ENCODE data around the gene GDF15.

Gene GDF15

DNA sequence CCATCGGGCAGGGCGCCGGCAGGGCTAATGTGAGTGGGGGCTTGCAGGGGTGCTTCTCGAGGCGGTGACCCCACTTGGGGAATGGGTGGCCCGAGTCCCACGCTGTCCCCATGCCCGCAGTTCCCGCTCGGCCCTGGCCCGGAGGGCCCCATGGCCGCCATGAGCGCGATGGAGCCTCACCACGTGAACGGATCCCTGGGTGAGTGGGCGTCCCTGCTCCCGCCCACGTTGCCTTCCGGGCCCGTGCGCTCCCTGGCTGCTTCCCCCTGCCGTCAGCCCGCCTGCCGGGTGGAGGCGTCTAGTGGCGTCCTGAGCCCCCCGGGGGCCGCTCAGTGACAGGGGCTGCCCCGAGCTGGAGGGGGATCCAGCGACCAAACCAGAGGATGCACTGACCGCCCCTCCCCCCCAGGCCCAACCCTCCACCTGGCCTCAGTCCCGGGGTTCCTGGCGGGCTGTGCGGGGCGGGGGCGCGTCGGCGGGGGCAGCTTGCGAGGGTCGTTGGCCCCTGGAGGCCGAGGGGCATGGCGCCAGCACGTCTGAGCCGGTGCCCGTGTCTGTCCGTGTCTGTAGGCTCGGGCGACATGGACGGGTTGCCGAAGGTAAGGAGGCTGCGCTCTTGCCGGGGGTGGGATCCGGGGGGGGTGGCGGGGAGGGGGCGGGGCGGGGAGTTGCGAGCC, 47.2 kb downstream of the GDF15 start:
- DNase-seq, result no peak

DNA sequence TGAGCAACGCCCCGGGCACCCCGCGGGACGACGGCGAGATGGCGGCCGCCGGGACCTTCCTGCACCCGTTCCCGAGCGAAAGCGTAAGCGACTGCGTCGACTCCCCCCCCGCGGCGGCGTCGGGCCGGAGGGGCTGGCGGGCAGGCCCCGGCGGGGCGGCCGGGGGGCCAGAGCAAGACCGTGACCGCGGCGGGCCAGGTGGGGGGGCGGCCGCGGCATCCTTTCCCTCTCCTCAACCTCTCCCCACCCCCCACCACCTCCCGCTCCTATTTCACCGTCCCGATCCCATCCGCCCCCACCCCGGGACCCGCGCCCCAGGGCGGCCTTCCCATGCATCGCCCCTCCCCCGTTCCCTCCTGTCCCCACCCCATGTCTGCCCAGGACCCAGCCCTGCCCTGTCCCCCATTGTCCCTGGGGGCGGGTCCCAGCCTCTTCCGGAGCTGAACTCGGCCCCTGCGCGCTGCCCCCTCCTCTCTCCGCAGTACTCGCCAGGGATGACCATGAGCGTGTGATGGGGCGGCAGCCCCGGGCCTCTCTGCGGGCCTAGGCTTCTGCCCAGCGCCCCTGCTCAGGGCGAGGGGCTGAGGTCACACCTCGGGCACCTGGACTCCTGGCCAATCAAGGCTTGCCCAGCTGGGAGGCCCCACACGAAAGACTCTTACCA, 47.9 kb downstream of the GDF15 start:
- DNase-seq, result no peak

- DNase-seq, result no peak
Measured at GRCh38 chr19:18434411-18435175, 48.6 kb downstream of the GDF15 start.

DNA sequence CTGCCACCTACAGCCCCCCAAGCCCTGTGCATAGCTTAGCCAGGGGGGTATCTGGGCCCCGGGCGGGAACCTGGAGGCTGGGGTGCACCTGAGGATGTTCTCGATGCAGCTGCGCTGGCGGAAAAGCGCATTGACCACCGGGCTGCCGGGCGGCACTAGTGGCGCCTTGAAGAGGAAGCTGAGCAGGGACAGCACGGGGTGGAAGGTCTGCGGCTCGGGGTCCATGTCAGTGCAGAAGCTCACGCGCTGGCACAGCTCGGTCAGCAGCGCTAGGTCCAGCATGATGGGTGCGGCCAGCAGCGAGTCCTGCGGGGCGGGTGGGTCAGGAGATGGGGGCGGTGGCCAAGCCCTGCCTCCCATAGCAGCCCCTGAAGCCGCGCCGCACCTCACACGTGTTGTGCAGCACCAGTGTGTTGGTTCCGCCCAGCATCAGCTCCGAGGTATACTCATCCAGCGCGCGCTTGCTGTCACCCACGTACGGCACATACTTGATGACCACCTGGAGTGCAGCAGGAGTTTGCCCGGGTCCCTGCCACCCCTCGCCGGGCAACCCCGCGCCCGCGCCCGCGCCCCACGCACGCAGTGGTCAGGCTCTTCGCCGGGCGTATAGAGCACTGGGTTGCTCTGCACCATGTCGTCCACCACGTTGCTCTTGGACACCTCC, 49.4 kb downstream of the GDF15 start:
- no peak for DNase-seq

DNA sequence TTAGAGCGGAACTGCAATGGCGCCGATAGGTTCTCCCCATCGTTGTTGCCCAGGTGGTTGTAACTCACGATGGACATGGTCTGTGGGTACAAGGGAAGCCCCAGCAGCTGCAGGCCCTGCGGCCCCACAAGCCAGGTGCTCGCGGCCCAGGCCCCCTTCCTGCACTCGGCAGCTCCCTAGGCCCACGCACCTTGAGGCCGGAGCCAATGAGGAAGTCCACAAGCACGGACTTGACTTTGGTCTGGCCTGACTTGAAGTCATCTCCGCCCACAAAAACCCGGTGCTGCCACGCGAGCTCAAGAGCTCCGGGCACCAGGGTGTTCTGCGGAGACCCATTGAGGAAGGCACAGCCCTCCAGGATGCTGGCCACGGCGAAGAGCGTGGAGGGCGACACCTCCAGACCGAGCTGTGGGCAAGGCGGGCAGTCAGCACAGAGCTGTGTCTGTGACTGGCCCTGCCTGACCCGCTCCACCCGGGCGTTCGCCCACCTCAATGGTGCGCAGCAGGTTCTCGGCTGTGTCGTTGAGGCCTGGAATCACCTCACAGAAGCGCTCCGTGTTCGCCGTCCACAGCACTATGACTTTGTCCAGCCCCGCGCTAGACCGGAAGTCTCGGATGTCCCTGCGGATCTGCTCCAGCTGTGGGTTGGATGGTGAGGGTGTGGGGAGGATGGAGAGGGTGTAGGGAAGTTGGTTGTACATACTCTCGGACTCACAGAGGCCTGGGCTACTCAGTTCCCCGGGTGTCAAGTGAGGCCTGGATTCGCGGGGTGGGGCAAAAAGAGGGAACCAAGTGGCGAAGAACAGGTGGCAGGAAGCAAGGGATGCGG, 50.1 kb downstream of the GDF15 start:
- no peak for DNase-seq

- peak; percentile 75 for DNase-seq
Measured at GRCh38 chr19:18436671-18437490, 50.9 kb downstream of the GDF15 start.

DNA sequence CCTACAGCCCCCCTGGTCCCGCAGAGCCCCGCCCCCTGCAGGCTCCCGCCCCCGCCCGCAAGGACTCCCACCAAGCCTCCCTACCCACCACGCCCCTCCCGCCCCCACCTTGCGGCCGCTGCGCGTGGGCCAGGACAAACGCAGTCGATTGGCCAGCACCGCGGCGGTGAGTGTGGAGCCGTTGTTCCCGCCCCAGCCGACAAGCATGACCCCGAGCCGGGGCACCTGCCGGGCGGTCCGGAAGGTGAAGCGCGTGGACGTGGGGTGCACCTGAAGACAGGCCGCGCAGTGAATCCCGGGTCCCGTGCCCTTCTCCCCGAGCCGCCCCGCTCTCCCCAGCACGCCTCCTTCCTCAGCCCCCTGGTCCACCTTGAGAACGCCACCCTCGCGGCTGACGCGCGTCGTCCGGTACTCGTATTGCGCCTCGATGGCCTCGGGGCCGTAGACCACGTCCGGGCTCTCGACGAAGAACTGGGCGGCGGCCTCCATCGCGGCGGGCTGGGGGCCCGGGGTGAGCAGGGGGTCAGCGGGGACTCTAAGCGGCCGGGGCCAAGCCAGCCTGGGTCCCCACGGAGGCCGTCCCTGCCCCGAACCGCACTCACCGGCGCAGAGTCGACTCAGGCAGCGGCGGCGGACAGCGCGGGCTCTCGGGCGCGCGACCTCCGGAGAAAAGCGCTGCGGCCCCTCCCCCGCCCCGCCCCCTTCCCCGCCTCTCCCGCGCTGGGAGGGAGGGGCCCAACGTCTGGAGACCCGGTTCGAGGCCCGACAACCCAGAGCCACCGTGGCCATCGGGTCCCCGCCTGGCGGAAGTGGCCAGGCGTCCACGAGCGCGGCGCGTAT, 51.8 kb downstream of the GDF15 start, which contains the start of gene ISYNA1:
Gene ISYNA1, minus strand, starts transcription at position 643 of the 840 bp plus-strand sequence. Its CDS starts 154 bp downstream, at position 489.
- DNase-seq, result no peak

- DNase-seq, result no peak
Measured at GRCh38 chr19:18438331-18439024, 52.5 kb downstream of the GDF15 start.
